ENCODE data around the gene S100PBP.
"Not testable (repeated sequence)": the region's sequence is repeated elsewhere in the genome, so short reads cannot be mapped to it uniquely, and the experiment has no call there.

The S100PBP gene

DNA sequence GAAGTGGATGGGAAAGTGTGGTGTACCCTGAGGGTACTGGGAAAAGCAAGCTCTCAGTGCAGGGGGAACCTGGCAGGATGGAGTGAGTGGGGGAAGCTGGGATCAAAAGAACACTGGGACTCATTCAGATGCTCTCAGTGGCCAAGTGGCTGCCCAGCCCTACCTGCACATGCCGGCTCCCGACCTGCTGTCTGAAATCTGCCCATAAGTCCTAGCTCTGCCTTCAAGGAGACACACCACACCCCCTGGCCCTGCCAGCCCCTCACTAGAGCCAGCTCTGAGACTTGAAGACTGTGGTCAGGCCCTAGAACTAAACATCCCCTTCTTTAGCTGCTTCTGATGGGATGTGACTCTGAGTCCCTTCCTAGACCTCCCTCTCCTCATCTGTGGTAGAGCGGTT lies 81.5 kb downstream of the S100PBP start:
- Histone ChIP-seq H3K4me1 (ENCODE audit: control insufficient read depth, insufficient read depth, low read length) (peaks cover 10% of the 10 kb centered on the region), H3K27ac (ENCODE audit: low read depth, low read length) (no peak overlapping the region), H3K4me3 (ENCODE audit: low read depth, low read length) (no peak overlapping the region), H3K9ac (ENCODE audit: low read depth, low read length) (no peak overlapping the region), H3K9me3 (ENCODE audit: control insufficient read depth, insufficient read depth, low read length) (no peaks in the 10 kb centered on the region), H3K27me3 (ENCODE audit: control insufficient read depth, insufficient read depth, low read length) (peaks cover 43% of the 10 kb centered on the region), H3K36me3 (ENCODE audit: control insufficient read depth, insufficient read depth, low read length) (no peaks in the 10 kb centered on the region)

DNA sequence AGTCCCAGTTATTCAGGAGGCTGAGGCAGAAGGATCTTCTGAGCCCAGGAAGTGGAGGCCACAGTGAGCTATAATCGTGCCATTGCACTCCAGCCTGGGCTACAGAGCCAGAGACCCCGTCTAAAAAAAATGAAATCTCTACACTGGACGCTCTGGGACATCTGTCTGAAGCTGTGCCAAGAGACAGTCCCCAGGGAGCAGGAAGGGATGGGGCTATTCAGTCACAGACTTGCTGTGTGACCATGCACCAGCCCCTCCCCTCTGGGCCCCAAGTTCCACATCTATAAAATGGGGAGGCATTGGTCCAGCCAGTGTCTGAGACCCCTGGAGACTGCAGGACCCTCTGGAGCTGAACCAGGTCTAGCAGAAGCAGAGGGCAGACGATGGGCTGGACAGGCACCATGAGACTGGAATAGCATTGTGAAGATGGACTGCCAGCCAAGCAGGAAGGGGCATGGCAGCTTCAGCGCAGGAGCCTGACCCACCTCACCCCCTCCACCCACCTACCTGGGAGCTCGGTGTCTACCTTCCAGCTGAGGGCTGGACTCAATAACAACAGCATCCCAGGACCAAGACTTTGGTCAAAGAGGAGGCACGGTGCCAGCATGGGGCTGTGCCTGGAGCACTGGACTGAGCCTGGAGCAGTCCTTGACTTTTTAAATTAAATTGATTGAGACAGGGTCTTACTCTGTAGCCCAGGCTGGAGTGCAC lies 82.3 kb downstream of the S100PBP start:
- Histone ChIP-seq H3K9me3 (ENCODE audit: control insufficient read depth, insufficient read depth, low read length) (no peaks in the 10 kb centered on the region), H3K27ac (ENCODE audit: low read depth, low read length) (no peak overlapping the region), H3K9ac (ENCODE audit: low read depth, low read length) (no peak overlapping the region), H3K4me3 (ENCODE audit: low read depth, low read length) (peak overlapping the region; percentile 65; the same call in 1 of the 2 replicates), H3K4me1 (ENCODE audit: control insufficient read depth, insufficient read depth, low read length) (peaks cover 7% of the 10 kb centered on the region), H3K36me3 (ENCODE audit: control insufficient read depth, insufficient read depth, low read length) (no peaks in the 10 kb centered on the region), H3K27me3 (ENCODE audit: control insufficient read depth, insufficient read depth, low read length) (peaks cover 43% of the 10 kb centered on the region)

DNA sequence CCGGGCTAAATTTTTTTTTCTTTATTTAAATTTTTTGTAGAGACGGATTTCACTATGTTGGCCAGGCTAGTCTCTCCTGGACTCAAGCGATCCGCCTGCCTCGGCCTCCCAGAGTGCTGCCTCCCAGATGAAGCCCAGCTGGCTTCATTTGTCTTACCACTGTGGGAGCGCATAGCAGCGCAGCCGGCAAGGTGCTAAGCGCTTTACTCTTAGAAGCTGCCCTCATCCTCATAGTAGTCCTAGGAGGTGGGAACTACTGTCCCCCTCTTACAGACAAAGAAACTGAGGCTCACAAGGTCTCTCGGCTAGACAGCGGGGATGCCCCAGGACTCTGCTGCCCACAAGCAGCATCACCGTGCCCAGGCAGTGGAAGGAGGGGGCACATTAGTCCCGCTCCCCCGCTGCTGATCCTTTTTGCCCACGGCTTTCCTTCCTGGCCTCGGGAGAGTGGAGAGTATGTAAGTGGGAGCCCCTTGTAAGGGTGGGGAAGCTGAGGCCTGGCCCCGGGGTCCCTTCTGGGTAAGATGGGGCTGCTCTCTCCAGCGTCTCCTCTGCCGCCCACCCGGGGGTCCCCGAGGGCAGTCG lies 83.0 kb downstream of the S100PBP start:
- H3K4me3 ChIP-seq (ENCODE audit: low read depth, low read length) = peak overlapping the region; percentile 65
- no peaks in the 10 kb centered on the region for H3K36me3 ChIP-seq (ENCODE audit: control insufficient read depth, insufficient read depth, low read length)
- H3K27me3 ChIP-seq (ENCODE audit: control insufficient read depth, insufficient read depth, low read length) = peaks cover 43% of the 10 kb centered on the region
- H3K9ac ChIP-seq (ENCODE audit: low read depth, low read length) = no peak overlapping the region
- H3K27ac ChIP-seq (ENCODE audit: low read depth, low read length) = no peak overlapping the region
- H3K4me1 ChIP-seq (ENCODE audit: control insufficient read depth, insufficient read depth, low read length) = peaks cover 7% of the 10 kb centered on the region
- H3K9me3 ChIP-seq (ENCODE audit: control insufficient read depth, insufficient read depth, low read length) = no peaks in the 10 kb centered on the region

DNA sequence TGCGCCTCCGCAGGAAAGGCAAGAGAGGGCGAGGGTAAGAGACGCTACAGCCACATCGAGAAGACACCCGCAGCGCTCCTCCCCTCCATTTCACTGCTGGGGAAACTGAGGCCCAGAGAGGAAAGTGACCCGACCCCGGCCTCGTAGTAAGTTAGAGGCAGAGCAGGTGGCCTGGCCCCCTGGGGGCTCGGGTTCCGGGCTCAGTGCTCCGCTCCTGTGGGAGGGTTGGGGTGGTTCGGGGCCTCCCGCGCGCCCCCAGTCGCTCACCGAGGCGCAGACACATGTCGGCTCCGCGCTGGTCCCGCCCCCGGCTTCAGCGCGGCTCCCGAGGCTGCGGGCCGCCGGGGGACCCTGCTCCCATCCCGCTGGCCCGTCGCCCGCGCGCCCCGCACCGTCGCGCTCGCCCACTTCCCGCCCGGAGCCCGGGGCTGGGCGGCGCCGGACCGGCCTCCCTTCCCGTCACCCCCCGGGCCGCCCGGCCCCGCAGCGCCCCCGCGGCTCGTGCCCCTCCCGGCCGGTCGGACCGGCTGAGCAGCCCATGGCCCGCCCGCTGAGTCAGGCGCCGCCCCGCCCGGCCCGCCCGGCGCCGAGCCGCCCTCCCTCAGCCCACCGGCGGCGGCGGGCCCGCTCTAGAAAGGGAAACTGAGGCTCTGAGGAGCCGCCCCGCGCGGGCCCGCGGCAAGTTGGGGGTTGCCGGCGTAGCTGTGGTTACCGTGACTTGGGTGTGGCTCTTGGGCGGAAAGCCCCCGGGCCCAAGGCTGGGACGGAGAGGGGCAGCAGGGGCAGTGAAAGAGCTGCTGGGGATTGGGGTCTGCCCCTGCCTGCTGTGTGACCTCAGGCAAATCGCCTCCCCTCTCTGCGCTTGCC lies 83.7 kb downstream of the S100PBP start, which contains the start of gene TMEM54:
TMEM54 (minus strand) TSS at position 434 of the 867 bp plus-strand sequence; CDS start at position 283, 151 bp downstream.
- Histone ChIP-seq H3K27me3 (ENCODE audit: control insufficient read depth, insufficient read depth, low read length) (peaks cover 43% of the 10 kb centered on the region), H3K4me3 (ENCODE audit: low read depth, low read length) (peak within 1 kb of the TSS; percentile 65), H3K4me1 (ENCODE audit: control insufficient read depth, insufficient read depth, low read length) (peaks cover 7% of the 10 kb centered on the region), H3K36me3 (ENCODE audit: control insufficient read depth, insufficient read depth, low read length) (no peaks in the 10 kb centered on the region), H3K9me3 (ENCODE audit: control insufficient read depth, insufficient read depth, low read length) (no peaks in the 10 kb centered on the region), H3K9ac (ENCODE audit: low read depth, low read length) (no peak within 1 kb of the TSS), H3K27ac (ENCODE audit: low read depth, low read length) (no peak within 1 kb of the TSS)

DNA sequence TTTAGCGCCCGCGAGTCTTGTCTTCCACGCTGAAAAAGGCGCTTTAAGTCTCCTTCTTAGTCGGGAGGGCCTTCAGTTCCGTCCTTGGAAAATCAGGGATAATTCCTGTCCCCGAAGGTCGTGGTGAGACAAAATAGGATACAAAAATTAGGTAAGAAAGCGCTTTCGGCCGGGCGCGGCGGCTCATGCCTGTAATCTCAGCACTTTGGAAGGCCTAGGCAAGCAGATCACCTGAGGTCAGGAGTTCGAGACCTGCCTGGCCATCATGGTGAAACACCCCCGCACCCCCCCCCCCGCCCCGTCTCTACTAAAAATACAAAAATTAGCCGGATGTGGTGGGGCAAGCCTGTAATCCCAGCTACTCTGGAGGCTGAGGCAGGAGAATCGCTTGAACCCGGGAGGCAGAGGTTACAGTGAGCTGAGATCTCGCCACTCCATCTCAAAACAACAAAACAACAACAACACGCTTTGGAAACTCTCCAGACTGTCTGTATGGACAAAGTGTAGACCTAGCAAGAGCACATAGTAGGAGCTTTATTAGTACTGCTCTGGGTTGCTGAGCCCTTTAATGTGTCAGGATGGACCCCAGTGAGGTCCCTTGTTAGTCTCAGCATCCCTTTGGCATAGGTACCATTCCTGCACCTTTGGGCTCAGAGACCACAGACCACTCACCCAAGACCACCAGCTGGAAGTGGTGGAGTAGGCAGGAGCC lies 84.5 kb downstream of the S100PBP start:
- Histone ChIP-seq H3K27me3 (ENCODE audit: control insufficient read depth, insufficient read depth, low read length) (peaks cover 43% of the 10 kb centered on the region), H3K36me3 (ENCODE audit: control insufficient read depth, insufficient read depth, low read length) (no peaks in the 10 kb centered on the region), H3K4me3 (ENCODE audit: low read depth, low read length) (peak overlapping the region; percentile 65), H3K9ac (ENCODE audit: low read depth, low read length) (no peak overlapping the region), H3K9me3 (ENCODE audit: control insufficient read depth, insufficient read depth, low read length) (no peaks in the 10 kb centered on the region), H3K27ac (ENCODE audit: low read depth, low read length) (no peak overlapping the region), H3K4me1 (ENCODE audit: control insufficient read depth, insufficient read depth, low read length) (peaks cover 7% of the 10 kb centered on the region)

DNA sequence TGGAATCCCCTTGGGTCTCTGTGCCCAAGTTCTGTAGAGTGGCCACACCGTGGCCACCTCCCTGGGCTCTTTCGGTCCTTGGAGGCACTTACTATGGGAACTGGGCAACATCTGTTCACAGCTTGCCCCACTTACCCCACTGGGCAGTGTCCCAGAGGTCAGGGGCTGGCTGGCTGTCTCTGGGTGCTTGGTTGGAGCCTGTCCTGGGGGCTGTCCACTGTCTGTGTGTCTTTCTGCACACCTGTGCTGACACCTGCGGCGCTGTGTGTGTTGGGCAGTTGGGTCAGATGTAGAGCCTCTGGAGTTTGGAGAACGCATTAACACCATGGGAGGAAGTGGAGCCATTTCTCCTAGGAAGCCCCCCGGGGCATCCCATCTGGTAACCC lies 85.1 kb downstream of the S100PBP start:
- Histone ChIP-seq H3K9me3 (ENCODE audit: control insufficient read depth, insufficient read depth, low read length) (no peaks in the 10 kb centered on the region), H3K9ac (ENCODE audit: low read depth, low read length) (no peak overlapping the region), H3K36me3 (ENCODE audit: control insufficient read depth, insufficient read depth, low read length) (no peaks in the 10 kb centered on the region), H3K27ac (ENCODE audit: low read depth, low read length) (no peak overlapping the region), H3K4me3 (ENCODE audit: low read depth, low read length) (no peak overlapping the region), H3K27me3 (ENCODE audit: control insufficient read depth, insufficient read depth, low read length) (peaks cover 43% of the 10 kb centered on the region), H3K4me1 (ENCODE audit: control insufficient read depth, insufficient read depth, low read length) (peaks cover 7% of the 10 kb centered on the region)

DNA sequence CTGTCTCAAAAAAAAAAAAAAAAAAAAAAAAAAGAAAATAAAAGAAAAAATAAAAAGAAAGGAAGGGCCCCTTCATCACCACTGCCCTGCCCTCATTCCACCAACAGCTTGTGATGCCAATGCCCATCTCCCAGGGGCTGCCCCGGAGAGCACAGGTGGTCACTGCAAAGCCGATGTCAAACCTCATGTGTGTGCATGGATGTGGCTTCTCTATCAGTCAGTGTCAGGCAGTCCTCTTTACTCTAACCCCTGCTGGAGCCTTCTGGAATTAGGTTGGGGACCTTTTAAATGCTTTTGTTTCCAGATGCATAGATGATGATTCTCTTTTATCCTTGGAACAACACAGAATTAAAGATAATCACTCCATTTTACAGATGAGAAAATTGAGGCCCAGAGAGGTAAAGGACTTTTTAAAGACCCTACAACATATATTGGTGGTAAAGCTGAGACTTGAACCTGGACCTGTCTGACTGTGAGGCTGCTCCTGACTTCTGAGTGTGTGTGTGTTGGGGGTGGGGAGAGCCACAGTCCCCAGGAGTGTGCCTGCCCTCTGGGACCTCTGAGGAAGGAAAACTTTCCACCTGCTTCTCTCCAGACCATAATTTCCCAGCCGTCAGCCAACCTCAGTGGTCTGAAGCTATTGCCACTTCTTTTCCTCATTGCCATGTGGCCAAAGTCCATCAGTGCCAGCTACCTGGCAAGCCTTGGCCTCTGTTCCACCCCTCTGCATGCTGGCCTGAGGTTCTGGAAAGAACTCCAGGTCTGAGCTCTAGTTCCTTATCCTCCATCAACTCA lies 86.7 kb downstream of the S100PBP start:
- H3K36me3 ChIP-seq (ENCODE audit: control insufficient read depth, insufficient read depth, low read length) = no peaks in the 10 kb centered on the region
- no peak overlapping the region for H3K27ac ChIP-seq (ENCODE audit: low read depth, low read length)
- no peak overlapping the region for H3K9ac ChIP-seq (ENCODE audit: low read depth, low read length)
- no peaks in the 10 kb centered on the region for H3K9me3 ChIP-seq (ENCODE audit: control insufficient read depth, insufficient read depth, low read length)
- peaks cover 33% of the 10 kb centered on the region for H3K27me3 ChIP-seq (ENCODE audit: control insufficient read depth, insufficient read depth, low read length)
- no peak overlapping the region for H3K4me3 ChIP-seq (ENCODE audit: low read depth, low read length)
- H3K4me1 ChIP-seq (ENCODE audit: control insufficient read depth, insufficient read depth, low read length) = peaks cover 7% of the 10 kb centered on the region

DNA sequence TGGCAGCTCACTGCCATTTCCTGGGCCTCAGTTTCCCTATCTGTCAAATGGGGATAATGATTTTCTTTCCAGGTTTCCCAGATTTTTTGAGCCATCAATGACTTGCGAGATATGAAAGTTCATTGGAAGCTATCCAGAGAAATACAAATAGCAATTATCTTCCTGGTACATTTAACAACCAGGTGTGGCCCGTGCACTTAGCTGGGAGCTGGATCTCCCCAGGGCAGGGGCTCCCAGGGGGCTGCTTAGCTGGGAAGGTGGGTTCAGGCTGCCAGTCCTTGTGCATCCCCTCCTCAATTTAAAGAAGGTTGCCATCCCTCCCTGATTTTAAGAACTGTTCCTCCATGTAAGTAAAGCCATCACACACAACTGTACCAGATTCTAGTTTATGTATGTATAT lies 87.3 kb downstream of the S100PBP start:
- Histone ChIP-seq H3K27ac (ENCODE audit: low read depth, low read length) (no peak overlapping the region), H3K36me3 (ENCODE audit: control insufficient read depth, insufficient read depth, low read length) (no peaks in the 10 kb centered on the region)

DNA sequence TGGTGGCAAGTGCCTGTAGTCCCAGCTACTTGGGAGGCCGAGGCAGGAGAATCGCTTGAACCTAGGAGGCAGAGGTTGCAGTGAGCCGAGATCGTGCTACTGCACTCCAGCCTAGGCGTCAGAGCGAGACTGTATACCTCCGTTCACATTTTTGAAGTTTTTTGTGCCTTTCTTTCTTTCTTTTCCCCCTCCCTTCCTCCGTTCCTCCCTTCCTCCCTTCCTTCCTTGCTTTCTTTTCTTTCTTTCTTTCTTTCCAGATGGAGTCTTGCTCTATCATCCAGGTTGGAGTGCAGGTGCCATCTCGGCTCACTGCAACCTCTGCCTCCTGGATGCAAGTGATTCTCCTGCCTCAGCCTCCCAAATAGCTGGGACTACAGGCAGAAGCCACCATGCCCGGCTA lies 88.1 kb downstream of the S100PBP start:
- not testable (repeated sequence) for H3K4me1 ChIP-seq (ENCODE audit: control insufficient read depth, insufficient read depth, low read length); H3K9me3 ChIP-seq (ENCODE audit: control insufficient read depth, insufficient read depth, low read length); H3K27ac ChIP-seq (ENCODE audit: low read depth, low read length); H3K9ac ChIP-seq (ENCODE audit: low read depth, low read length); H3K4me3 ChIP-seq (ENCODE audit: low read depth, low read length); H3K36me3 ChIP-seq (ENCODE audit: control insufficient read depth, insufficient read depth, low read length)
- H3K27me3 ChIP-seq (ENCODE audit: control insufficient read depth, insufficient read depth, low read length) = peaks cover 19% of the 10 kb centered on the region

More for the DNA sequence above, 87.3 kb downstream of the S100PBP start:
- H3K27me3 ChIP-seq (ENCODE audit: control insufficient read depth, insufficient read depth, low read length) = peaks cover 27% of the 10 kb centered on the region
- H3K4me1 ChIP-seq (ENCODE audit: control insufficient read depth, insufficient read depth, low read length) = peaks cover 7% of the 10 kb centered on the region
- no peaks in the 10 kb centered on the region for H3K9me3 ChIP-seq (ENCODE audit: control insufficient read depth, insufficient read depth, low read length)
- no peak overlapping the region for H3K4me3 ChIP-seq (ENCODE audit: low read depth, low read length)
- H3K9ac ChIP-seq (ENCODE audit: low read depth, low read length) = no peak overlapping the region

DNA sequence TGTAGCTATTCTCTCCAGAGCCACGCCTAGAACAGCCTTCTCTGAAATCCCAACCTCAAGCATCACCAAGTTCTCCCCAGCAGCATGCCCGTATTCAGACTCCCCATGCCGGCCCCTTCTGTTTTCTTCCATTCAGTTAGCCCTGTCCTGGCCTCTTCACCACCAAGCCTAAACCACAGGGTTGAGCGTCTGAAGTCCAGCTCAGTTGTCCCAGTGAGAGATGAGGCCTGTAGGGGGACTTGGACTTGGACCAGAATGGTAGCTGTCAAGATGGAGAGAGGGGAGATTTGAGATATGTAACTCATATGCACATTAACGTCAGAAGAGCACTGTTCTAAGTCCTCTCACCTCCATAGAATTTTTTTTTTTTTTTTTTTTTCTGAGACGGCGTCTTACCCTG lies 89.2 kb downstream of the S100PBP start:
- Histone ChIP-seq H3K9ac (ENCODE audit: low read depth, low read length) (no peak overlapping the region), H3K4me3 (ENCODE audit: low read depth, low read length) (no peak overlapping the region), H3K9me3 (ENCODE audit: control insufficient read depth, insufficient read depth, low read length) (no peaks in the 10 kb centered on the region), H3K4me1 (ENCODE audit: control insufficient read depth, insufficient read depth, low read length) (no peaks in the 10 kb centered on the region), H3K27me3 (ENCODE audit: control insufficient read depth, insufficient read depth, low read length) (peaks cover 11% of the 10 kb centered on the region), H3K27ac (ENCODE audit: low read depth, low read length) (no peak overlapping the region), H3K36me3 (ENCODE audit: control insufficient read depth, insufficient read depth, low read length) (no peaks in the 10 kb centered on the region)

Data from HUES48 (cell line).